PC-9 (cell line): Measurements from ENCODE around the gene ZNF763. TPM values are rescaled to one million over a fixed set of nuclear protein-coding genes. Genes with fewer than 3 reads are reported as not detected.

Experiments used
- BruUV-seq: library from RNA; stranded (reverse); fragments of 400-500 nt; replicated peaks from 2 replicates; lab custom pipeline; 2021; lab: Mats Ljungman, UMichigan
- CTCF ChIA-PET: fragments of 300-600 bp; sonication (Branson Sonifier 250); formaldehyde crosslinking; loops from one replicate; lab custom pipeline; 2022; ENCODE audit warnings: antibody characterized with exemption; lab: Charles Lee
- POLR2A ChIA-PET: fragments of 300-600 bp; sonication (Branson Sonifier 250); formaldehyde crosslinking; loops from one replicate; lab custom pipeline; 2022; ENCODE audit warnings: antibody characterized with exemption; ENCODE audit not compliant: unreplicated experiment; lab: Charles Lee
- DNase-seq, 2 experiments: peaks; one replicate each; pipeline versions ENCODE4 v3.0.0 to v3.0.0-alpha.2; 2015 to 2022; ENCODE audit warnings: mixed read lengths in 1 of 2
- H2AFZ ChIP-seq: fragments of 200-600 bp; sonication (generic); 2 replicates; pipeline ENCODE4 v1.8.1; 2017; ENCODE audit warnings: antibody characterized with exemption
- H3F3A ChIP-seq: fragments of 200-600 bp; sonication (generic); 2 replicates; pipeline ENCODE4 v1.8.1; 2017; ENCODE audit warnings: antibody characterized with exemption, mild to moderate bottlenecking, low read depth; ENCODE audit not compliant: insufficient read depth
- H3K27ac ChIP-seq: fragments of 200-600 bp; sonication (generic); 2 replicates; pipeline ENCODE4 v1.6.1; 2016; ENCODE audit warnings: mixed run types
- H3K27me3 ChIP-seq: fragments of 200-600 bp; sonication (generic); 2 replicates; pipeline ENCODE4 v1.6.1; 2016; ENCODE audit warnings: low read depth, mixed run types; ENCODE audit not compliant: insufficient read depth
- H3K36me3 ChIP-seq: fragments of 200-600 bp; sonication (generic); 2 replicates; pipeline ENCODE4 v1.6.1; 2016; ENCODE audit warnings: low read depth, mixed run types
- H3K4me1 ChIP-seq: fragments of 200-600 bp; sonication (generic); replicated peaks from 2 replicates; pipeline ENCODE4 v1.6.1; 2016; ENCODE audit warnings: mixed run types; ENCODE audit not compliant: insufficient read depth
- H3K4me2 ChIP-seq: fragments of 200-600 bp; sonication (generic); 2 replicates; pipeline ENCODE4 v1.6.1; 2017; ENCODE audit warnings: mixed run types
- H3K4me3 ChIP-seq: fragments of 200-600 bp; sonication (generic); 2 replicates; pipeline ENCODE4 v1.6.1; 2016; ENCODE audit warnings: mixed run types
- H3K79me2 ChIP-seq: fragments of 200-600 bp; sonication (generic); 2 replicates; pipeline ENCODE4 v1.6.1; 2017; ENCODE audit warnings: low read depth, mixed run types
- H3K9me2 ChIP-seq: fragments of 200-600 bp; sonication (generic); 2 replicates; pipeline ENCODE4 v1.8.1; 2017; ENCODE audit warnings: mild to moderate bottlenecking; ENCODE audit not compliant: insufficient read depth
- H3K9me3 ChIP-seq: fragments of 200-600 bp; sonication (generic); 2 replicates; pipeline ENCODE4 v1.8.1; 2016; ENCODE audit warnings: low read depth; ENCODE audit not compliant: insufficient read depth
- H4K20me1 ChIP-seq: fragments of 200-600 bp; sonication (generic); 2 replicates; pipeline ENCODE4 v1.8.1; 2017; ENCODE audit not compliant: insufficient read depth
- CTCF ChIP-seq: fragments of 200-600 bp; sonication (generic); conservative IDR thresholded peaks from 2 replicates; pipeline ENCODE4 v1.6.1; 2017; ENCODE audit warnings: mixed run types, antibody characterized with exemption, mild to moderate bottlenecking, moderate library complexity
- EZH2 ChIP-seq: fragments of 200-600 bp; sonication (generic); IDR thresholded peaks from 2 replicates; pipeline ENCODE4 v1.8.0; 2017; ENCODE audit warnings: antibody characterized with exemption, low read depth
- intact Hi-C: fragments of 100-400 bp; cut with micrococcal nuclease; formaldehyde crosslinking; loops from one replicate; pipeline ENCODE4 v1.10.0; 2022; ENCODE audit not compliant: unreplicated experiment
- total RNA-seq: library from RNA; stranded (reverse); gene quantifications from 2 replicates; pipeline ENCODE4 v1.2.3, GENCODE V29; 2021

The ZNF763 gene
- total RNA-seq, 1 experiment from 2014 or later: 0.83 TPM

GRCh38 chr19:12015753-12016116 is 50.9 kb downstream of the ZNF763 start:
- Histone ChIP-seq H4K20me1 (no peaks in the 10 kb centered on the region), H3K79me2 (no peaks in the 10 kb centered on the region), H3K36me3 (no peaks in the 10 kb centered on the region), H3K4me3 (no peak overlapping the region), H3K27ac (no peak overlapping the region), H3K4me1 (no peaks in the 10 kb centered on the region), H2AFZ (no peak overlapping the region), H3F3A (no peaks in the 10 kb centered on the region), H3K9me2 (no peaks in the 10 kb centered on the region), H3K27me3 (no peaks in the 10 kb centered on the region), H3K4me2 (no peak overlapping the region), H3K9me3 (peaks cover 34% of the 10 kb centered on the region; the same call in 1 of the 2 replicates)
- no peak for DNase-seq
- ChIA-PET CTCF (interaction anchor here (0.6 kb wide), 1 partner anchor 9 kb away, joined by 3 read pairs; no protein-coding TSS in a partner anchor), POLR2A (no interaction called here)
- BruUV-seq: no TSS peak
- intact Hi-C loops: no loop called here
- TF ChIP-seq CTCF (no peak), EZH2 (no peak)

Other genes with a start within 250 kb of the ZNF763 start
- 6.7 and 7.4 TPM in 2 replicates for gene ZNF823, start 226.1 kb upstream of the ZNF763 start, total RNA-seq
- 1.6 and 1.7 TPM in 2 replicates for gene ZNF441, start 198.0 kb upstream of the ZNF763 start, total RNA-seq
- gene ZNF491, start 166.5 kb upstream of the ZNF763 start, total RNA-seq: not detected in 2 replicates
- gene ZNF440, start 150.8 kb upstream of the ZNF763 start, total RNA-seq: 12.5 and 13.1 TPM in 2 replicates
- gene ZNF439, start 116.3 kb upstream of the ZNF763 start, total RNA-seq: 0.83 and 1.2 TPM in 2 replicates
- 3.3 and 4.4 TPM in 2 replicates for gene ZNF69, start 77.3 kb upstream of the ZNF763 start, total RNA-seq
- gene ZNF700, start 39.9 kb upstream of the ZNF763 start, total RNA-seq: 7.6 and 7.8 TPM in 2 replicates
- gene ZNF433, start 70.6 kb downstream of the ZNF763 start, total RNA-seq: 2.6 and 3.1 TPM in 2 replicates
- gene ZNF878, start 87.9 kb downstream of the ZNF763 start, total RNA-seq: 0.33 and 0.46 TPM in 2 replicates
- gene ZNF844, start 99.7 kb downstream of the ZNF763 start, total RNA-seq: 4.9 and 6.6 TPM in 2 replicates
- gene ZNF20, start 175.3 kb downstream of the ZNF763 start, total RNA-seq: 2.9 and 8.6 TPM in 2 replicates
- gene ZNF625, start 191.7 kb downstream of the ZNF763 start, total RNA-seq: 5.7 and 6.4 TPM in 2 replicates
- gene ZNF136, start 198.1 kb downstream of the ZNF763 start, total RNA-seq: 5.3 and 6.2 TPM in 2 replicates